Measurements from ENCODE around the gene AGBL1.
A peak's percentile ranks its signal among the peaks of the same experiment; 100 is the strongest.

The AGBL1 gene

GRCh38 chr15:86183596-86184491 lies 104.2 kb downstream of the AGBL1 start:
- peaks cover 7% of the 10 kb centered on the region for H3K4me1 ChIP-seq (ENCODE audit: control insufficient read depth, insufficient read depth, low read length)
- no peaks in the 10 kb centered on the region for H3K36me3 ChIP-seq (ENCODE audit: control insufficient read depth in 2 of 2, insufficient read depth in 1 of 2, low read length in 2 of 2)
- ChIA-PET CTCF (no interaction called here), POLR2A (no interaction called here)
- TF ChIP-seq, protein P1, sequence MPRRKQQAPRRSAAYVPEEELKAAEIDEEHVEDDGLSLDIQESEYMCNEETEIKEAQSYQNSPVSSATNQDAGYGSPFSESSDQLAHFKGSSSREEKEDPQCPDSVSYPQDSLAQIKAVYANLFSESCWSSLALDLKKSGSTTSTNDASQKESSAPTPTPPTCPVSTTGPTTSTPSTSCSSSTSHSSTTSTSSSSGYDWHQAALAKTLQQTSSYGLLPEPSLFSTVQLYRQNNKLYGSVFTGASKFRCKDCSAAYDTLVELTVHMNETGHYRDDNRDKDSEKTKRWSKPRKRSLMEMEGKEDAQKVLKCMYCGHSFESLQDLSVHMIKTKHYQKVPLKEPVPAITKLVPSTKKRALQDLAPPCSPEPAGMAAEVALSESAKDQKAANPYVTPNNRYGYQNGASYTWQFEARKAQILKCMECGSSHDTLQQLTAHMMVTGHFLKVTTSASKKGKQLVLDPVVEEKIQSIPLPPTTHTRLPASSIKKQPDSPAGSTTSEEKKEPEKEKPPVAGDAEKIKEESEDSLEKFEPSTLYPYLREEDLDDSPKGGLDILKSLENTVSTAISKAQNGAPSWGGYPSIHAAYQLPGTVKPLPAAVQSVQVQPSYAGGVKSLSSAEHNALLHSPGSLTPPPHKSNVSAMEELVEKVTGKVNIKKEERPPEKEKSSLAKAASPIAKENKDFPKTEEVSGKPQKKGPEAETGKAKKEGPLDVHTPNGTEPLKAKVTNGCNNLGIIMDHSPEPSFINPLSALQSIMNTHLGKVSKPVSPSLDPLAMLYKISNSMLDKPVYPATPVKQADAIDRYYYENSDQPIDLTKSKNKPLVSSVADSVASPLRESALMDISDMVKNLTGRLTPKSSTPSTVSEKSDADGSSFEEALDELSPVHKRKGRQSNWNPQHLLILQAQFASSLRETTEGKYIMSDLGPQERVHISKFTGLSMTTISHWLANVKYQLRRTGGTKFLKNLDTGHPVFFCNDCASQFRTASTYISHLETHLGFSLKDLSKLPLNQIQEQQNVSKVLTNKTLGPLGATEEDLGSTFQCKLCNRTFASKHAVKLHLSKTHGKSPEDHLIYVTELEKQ (tag by site-specific recombination; IDR thresholded peaks at IDR 0.05; ENCODE audit: borderline replicate concordance): no peak
- no peak for TF ChIP-seq ZNF701 (tag by site-specific recombination; IDR thresholded peaks at IDR 0.05)
- peak; percentile 47; the same call in 1 of the 2 replicates for TF ChIP-seq EGR2 (tag by site-specific recombination; IDR thresholded peaks at IDR 0.05; ENCODE audit: low read depth)
- no peak for TF ChIP-seq ZNF311 (tag by site-specific recombination; IDR thresholded peaks at IDR 0.05; ENCODE audit: borderline replicate concordance)
- peak; percentile 47 for TF ChIP-seq ZFHX2 (tag by site-specific recombination; conservative IDR thresholded peaks at IDR 0.05)
- no peak for TF ChIP-seq ZNF629 (tag by site-specific recombination; IDR thresholded peaks at IDR 0.05)
- TF ChIP-seq, protein P2, sequence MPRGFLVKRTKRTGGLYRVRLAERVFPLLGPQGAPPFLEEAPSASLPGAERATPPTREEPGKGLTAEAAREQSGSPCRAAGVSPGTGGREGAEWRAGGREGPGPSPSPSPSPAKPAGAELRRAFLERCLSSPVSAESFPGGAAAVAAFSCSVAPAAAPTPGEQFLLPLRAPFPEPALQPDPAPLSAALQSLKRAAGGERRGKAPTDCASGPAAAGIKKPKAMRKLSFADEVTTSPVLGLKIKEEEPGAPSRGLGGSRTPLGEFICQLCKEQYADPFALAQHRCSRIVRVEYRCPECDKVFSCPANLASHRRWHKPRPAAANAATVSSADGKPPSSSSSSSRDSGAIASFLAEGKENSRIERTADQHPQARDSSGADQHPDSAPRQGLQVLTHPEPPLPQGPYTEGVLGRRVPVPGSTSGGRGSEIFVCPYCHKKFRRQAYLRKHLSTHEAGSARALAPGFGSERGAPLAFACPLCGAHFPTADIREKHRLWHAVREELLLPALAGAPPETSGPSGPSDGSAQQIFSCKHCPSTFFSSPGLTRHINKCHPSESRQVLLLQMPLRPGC (tag by site-specific recombination; IDR thresholded peaks at IDR 0.05): no peak
- no peak for TF ChIP-seq ZBTB44 (tag by site-specific recombination; IDR thresholded peaks at IDR 0.05)
- TF ChIP-seq KLF7 (tag by site-specific recombination; IDR thresholded peaks at IDR 0.05; ENCODE audit: borderline replicate concordance): no peak
- TF ChIP-seq, protein P3, sequence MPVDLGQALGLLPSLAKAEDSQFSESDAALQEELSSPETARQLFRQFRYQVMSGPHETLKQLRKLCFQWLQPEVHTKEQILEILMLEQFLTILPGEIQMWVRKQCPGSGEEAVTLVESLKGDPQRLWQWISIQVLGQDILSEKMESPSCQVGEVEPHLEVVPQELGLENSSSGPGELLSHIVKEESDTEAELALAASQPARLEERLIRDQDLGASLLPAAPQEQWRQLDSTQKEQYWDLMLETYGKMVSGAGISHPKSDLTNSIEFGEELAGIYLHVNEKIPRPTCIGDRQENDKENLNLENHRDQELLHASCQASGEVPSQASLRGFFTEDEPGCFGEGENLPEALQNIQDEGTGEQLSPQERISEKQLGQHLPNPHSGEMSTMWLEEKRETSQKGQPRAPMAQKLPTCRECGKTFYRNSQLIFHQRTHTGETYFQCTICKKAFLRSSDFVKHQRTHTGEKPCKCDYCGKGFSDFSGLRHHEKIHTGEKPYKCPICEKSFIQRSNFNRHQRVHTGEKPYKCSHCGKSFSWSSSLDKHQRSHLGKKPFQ (tag by site-specific recombination; IDR thresholded peaks at IDR 0.05): no peak
- TF ChIP-seq ZNF791 (tag by site-specific recombination; IDR thresholded peaks at IDR 0.05): no peak
- TF ChIP-seq MYNN (tag by site-specific recombination; IDR thresholded peaks at IDR 0.05; ENCODE audit: borderline replicate concordance): no peak
- TF ChIP-seq SALL2 (tag by site-specific recombination; IDR thresholded peaks at IDR 0.05; ENCODE audit: borderline replicate concordance): no peak
- no peak for TF ChIP-seq SCRT1 (tag by site-specific recombination; IDR thresholded peaks at IDR 0.05; ENCODE audit: borderline replicate concordance)
- no peak for TF ChIP-seq ZNF362 (tag by site-specific recombination; IDR thresholded peaks at IDR 0.05)
- no peak overlapping the region for H3K27ac ChIP-seq (ENCODE audit: extremely low read depth, low read depth, low read length)
- H3K9me3 ChIP-seq (ENCODE audit: control insufficient read depth, insufficient read depth, low read depth, low read length): no peaks in the 10 kb centered on the region
- H3K4me3 ChIP-seq (ENCODE audit: low read depth, low read length): no peak overlapping the region
